HG03045 (cell line): ENCODE measurements around the gene GCNT2.
"Not testable (repeated sequence)": the region's sequence is repeated elsewhere in the genome, so short reads cannot be mapped to it uniquely, and the experiment has no call there.

Experiments
- ATAC-seq: cut with Tn5 transposase; IDR thresholded peaks from one replicate; pipeline ENCODE4 v1.9.1; 2021; ENCODE audit warnings: mild to moderate bottlenecking, moderate library complexity; ENCODE audit not compliant: unreplicated experiment

Gene GCNT2

DNA sequence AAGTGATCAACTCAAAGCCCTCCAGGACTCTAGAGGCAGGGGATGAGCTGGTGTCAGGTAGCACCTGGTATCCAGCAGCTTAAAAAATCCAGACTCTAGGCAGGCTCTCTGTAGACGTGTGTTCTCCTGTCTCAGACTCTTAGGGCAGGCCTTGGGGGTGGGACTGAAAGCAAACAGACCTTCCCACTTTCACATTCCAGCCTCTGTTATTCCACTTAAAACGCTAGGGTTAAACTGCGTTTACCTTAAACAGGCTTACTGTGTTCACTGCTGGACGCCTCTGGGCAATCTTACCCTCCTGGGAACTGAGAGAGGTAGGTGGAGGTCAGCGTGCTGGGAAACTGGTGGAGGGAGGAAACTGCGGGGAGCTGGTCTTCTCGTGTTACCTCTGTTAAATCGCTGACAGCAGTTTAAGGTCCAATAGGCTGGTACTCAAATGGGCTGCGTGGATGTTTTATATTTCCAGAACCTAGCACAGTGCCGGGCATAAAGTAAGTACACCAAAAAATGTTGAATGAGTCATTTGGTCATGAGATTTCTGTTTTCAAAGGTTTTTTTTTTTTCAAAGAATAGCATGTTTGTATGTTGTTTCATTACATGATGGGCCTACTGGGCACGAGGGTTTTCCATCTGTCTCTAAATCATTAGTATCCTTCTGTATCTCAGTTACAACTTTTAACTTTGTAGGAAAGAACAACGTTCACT, at the start of gene GCNT2:
TSS of gene GCNT2 (plus strand) at position 248 of the 705 bp plus-strand sequence. CDS start 7,561 bp downstream, outside the sequence.
- no peak for ATAC-seq

DNA sequence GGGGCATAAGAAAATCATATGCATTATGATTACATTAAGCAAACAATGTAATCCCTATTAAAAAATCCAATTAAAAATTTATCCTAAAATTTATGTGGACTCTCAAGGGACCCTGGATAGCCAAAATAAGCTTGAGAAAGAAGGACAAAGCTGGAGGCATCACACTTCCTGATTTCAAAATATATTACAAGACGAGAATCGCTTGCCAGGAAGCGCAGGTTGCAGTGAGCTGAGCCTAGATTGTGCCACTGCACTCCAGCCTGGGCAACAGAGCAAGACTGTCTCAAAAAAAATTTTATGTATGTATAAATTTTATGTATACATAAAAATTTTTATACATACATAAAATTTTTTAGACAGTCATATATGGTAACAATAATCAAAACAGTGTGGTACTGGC, 48.5 kb upstream of the GCNT2 start:
- no peak for ATAC-seq

DNA sequence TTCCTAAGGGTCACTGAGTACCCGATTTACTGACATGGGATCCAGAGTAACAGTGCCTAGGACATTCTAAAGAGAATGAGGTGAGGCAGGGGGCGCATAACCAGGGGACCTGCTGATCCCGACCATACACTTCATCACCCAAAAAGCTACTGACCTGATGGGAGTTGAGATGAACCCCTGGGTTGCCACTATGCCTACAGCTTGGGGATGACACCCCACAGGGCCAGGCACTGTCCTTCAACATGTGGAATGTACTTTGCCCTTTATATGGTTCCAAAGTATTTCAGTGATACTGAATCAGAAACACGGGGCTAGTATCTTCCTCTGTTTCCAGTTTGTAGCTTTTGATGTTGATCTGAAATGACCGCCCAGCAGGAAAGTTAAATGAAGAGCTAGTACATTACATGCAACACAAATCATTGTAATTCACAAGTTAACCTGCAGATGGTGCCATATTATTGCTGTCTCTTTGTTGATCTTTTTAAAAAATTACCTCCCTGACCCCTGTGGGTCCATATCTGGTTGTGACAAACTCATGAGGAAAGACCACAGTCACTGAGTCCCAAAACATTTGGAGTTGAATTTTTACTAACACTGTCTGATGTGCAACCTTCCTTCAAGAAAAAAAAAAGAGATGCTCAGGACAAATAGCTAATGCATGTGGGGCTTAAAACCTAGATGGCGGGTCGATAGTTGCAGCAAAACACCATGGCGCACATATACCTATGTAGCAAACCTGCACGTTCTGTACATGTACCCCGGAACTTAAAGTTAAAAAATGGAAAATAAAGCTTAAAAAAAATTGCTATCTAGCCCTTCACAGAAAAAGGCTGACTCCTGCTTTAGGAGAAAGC, 42.7 kb upstream of the GCNT2 start:
- no peak for ATAC-seq

DNA sequence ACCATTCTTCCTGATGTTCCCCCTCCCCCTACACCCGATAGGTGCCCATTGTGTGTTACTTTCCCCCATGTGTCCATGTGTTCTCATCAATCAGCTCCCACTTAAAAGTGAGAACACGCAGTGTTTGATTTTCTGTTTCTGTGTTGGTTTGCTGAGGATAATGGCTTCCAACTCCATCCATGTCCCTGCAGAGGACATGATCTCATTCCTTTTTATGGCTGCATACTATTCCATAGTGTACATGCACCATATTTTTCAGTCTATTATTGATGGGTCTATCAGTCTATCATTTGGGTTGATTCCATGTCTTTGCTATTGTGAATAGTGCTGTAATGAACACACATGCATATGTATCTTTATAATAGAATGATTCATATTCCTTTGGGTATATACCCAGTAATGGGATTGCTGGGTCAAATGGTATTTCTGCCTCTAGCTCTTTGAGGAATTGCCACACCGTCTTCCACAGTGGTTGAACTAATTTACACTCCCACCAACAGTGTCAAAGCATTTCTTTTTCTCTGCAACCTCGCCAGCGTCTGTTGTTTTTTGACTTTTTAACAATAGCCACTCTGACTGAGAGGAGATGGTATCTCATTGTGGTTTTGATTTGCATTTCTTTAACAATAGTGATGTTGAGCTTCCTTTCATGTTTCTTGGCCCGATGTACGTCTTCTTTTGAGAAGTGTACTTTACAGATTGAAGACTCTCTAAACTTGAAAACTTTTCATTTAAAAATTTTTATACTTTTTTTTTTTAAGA, 41.0 kb upstream of the GCNT2 start:
- ATAC-seq, result no peak

DNA sequence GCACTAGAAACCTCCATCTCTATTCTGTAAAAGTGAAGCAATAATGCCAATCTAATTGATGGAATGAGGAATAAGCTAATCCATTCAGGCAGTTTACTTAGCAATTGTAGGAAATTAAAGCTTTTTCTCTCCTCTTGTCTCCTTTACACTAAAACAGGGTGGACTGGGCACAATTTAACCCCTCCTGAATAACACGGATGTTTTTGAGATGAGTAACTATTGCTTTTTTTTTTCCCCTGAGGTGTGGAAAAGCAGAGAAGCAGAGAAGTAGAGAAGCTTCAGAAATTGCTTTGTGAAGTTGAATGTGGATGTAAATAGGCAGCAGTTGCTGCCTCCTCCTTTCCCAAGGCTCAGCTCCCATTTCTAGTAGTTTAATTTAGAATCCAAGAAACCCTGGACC, 40.0 kb upstream of the GCNT2 start:
- no peak for ATAC-seq

DNA sequence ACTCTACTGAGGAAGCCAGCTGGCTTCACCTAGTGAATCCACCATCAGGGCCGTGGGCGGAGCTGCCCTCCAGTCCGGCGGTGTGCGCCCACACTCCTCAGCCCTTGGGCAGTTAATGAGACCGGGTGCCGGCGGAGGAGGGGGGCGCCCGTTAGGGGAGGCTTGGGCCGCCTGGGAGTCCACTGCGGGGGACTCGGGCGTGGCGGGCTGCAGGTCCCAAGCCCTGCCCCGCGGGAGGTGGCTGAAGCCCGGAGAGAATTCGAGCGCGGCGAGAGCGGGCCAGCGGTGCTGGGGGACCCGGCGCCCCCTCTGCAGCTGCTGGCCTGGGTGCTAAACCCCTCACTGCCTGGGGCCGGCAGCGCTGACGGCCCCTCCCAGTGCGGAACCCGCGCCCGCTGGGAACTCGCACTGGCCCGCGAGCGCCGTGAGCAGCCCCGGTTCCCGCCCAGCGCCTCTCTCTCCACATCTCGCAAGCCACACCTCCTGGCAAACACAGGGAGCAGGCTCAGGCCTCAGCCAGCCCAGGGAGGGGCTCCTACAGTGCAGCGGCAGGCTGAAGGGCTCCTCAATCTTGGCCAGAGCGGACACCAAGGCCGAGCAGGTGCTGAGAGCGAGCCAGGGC, 38.4 kb upstream of the GCNT2 start:
- no peak for ATAC-seq

DNA sequence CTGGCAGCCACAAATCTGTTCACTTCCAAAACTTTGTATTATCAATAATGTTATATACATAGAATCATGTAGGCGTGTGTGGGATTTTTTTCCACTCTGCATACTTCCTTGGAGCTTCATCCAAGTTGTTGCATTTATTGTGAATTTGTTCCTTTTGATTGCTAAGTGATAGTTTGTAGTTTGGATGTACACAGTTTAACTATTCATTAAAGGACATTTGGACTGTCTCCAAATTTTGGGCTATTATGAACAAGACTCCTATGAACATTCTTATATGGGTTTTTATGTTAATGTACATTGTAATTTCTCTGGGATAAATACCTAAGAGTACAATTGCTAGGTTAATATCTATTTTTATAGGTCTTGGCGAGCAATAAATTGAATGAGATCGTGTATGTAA, 36.2 kb upstream of the GCNT2 start:
- no peak for ATAC-seq

DNA sequence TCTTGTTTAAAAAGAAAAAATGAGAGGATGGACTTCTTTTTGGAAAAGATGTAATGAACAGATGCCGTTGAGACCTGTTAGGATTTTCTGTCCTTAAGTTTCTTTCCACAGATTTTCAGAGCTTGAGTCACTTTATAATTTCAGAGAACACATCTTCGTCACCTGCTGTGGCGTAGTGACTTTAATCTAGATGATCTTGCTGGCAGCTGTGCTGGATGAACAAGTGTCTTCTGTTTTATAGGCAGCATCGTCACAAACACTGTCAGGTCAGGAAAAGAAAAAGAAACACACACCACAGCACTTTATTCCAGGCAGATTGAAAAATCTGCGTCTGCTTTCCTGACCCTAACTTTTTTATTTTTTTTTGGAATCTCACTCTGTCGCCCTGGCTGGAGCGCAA, 35.7 kb upstream of the GCNT2 start:
- no peak for ATAC-seq

DNA sequence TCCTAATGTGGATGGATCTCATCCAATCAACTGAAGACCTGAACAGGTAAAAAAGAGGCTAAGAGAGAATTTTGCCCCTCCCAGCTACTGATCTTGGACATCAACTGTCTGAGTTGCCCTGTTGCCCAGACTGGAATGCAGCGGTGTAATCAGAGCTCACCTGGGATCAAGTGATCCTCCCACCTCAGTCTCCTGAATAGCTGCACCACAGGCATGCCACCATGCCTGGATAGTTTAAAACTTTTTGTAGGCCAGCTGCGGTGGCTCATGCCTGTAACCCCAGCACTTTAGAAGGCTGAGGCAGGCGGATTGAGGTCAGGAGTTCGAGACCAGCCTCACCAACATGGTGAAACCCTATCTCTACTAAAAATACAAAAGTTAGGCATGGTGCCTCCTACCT, 34.9 kb upstream of the GCNT2 start:
- ATAC-seq, result no peak

DNA sequence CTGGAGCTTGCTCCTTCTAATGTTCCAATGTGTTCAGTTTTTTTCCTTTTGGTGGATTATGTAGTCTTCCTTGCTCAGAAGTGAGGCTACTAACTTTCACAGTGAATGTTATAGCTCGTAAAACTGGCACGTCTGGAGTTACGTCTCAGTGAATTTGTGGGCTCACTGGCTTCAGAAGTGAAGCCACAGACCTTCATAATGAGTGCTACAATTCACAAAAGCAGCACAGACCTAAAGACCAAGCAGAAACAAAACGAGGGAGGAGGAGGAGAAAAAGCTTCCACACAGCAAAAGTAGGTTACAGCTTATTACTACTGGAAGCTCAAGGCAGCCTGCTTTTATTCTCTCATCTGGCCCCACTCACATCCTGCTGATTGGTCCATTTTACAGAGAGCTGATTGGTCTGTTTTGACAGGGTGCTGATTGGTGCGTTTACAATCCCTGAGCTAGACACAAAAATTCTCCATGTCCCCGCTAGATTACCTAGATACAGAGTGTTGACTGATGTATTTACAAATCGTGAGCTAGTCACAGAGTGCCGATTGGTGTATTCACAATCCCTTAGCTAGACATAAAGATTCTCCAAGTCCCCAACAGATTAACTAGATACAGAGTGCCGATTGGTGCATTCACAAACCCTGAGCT, 34.1 kb upstream of the GCNT2 start:
- not testable (repeated sequence) for ATAC-seq

DNA sequence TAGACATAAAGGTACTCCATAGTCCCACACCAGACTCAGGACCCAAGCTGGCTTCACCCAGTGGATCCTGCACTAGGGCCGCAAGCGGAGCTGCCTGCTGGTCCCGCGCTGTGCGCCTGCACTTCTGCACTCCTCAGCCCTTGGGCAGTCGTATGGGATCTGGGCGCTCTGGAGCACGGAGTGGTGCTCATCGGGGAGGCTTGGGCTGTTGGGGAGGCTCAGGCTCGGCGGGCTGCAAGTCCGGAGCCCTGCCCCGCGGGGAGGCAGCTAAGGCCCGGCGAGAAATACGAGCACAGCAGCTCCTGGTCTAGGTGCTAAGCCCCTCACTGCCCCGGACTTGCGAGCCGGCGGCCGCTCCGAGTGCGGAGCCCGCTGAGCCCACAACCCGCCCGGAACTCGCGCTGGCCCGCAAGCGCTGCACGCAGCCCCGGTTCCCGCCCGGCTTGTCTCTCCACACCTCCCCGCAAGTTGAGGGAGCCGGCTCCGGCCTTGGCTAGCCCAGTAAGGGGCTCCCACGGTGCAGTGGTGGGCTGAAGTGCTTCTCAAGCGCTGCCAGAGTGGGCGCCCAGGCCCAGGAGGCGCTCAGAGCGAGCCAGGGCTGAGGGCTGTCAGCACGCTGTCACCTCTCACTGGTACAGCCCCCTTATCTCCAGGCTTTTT, 33.4 kb upstream of the GCNT2 start:
- ATAC-seq, result no peak

DNA sequence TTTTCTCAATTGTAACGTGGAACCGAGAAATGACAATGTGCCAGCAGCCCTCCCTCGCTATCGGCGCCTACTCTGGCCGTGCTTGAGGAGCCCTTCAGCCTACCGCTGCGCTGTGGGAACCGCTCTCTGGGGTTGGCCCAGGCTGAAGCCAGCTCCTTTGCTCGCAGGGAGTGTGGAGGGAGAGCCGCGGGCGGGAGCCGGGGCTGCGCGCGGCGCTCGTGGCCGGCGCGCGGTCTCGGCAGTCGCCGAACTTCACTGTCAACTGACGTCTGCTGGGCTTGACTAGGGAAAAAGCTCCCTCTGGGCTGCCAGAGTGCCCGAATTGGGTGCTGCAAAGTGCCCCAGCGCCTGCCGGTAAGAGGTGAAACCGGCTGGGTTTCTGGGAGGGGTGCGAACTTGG, 29.7 kb upstream of the GCNT2 start:
- ATAC-seq, result no peak

DNA sequence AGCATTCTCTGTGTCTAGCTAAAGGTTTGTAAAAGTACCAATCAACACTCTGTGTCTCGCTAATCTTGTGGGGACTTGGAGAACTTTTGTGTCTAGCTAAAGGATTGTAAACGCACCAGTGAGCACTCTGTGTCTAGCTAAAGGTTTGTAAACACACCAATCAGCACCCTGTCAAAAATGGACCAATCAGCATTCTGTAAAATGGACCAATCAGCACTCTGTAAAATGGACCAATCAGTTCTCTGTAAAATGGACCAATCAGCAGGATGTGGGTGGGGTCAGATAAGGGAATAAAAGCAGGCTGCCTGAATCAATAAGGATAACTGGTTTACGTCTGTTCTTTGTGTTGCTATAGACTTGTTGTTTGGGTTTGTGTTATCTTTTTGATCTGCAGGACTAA, 29.2 kb upstream of the GCNT2 start:
- ATAC-seq, result not testable (repeated sequence)

DNA sequence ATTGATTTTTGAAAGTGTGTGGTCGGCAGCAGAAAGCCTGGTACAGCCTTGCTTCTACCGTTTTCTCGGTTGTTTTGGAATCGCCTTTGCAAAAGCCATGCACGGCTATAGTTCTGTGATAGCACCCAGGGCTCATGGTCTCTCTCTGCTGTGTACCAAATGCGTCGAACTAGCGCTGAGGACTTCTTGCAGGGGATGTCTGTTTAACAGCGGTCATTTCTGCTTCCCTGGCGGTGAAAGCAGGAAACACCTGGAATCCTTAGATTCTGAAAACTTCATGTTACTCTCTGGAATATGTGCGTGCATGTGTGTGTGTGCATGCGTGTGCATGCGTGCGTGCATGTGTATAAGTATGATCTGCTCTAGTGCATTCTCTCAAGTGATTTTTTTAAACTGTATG, 26.1 kb upstream of the GCNT2 start:
- no peak for ATAC-seq

DNA sequence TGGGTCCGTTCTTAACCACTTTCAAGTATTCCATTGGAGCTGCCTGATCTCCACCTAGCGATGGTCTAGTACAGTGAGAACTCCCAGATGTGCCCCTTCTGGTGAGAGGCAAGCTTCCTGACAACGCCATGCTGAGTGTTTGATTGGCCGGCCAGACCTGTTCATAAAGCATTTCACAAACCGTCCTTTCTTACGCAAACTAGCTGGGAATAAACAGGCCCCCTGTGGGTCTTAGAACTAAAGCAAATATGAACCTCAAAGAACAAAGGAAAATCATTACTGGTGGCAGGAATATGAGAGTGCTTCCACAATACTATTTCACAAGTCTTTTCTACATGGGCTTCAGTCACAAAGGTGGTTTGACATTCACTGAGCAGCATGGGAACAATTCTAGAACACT, 15.6 kb upstream of the GCNT2 start:
- no peak for ATAC-seq

DNA sequence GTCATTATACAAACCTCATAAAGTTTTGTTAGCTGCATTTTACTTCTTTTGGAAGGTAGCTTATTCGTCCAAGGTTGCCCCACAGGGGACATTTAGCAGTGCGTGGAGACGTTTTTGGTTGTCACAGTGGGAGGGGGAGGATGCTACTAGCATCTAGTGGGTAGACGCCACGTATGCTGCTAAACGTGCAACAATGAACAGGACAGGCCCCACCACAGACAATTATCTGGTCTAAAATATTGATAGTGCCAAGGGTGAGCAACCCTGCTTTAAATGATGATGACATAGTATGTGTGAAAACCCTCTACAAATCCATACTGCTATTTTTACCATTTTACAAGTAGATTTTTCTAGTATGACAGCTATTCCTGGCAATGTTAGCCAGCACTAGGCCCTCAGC, 13.9 kb upstream of the GCNT2 start:
- ATAC-seq, result no peak

DNA sequence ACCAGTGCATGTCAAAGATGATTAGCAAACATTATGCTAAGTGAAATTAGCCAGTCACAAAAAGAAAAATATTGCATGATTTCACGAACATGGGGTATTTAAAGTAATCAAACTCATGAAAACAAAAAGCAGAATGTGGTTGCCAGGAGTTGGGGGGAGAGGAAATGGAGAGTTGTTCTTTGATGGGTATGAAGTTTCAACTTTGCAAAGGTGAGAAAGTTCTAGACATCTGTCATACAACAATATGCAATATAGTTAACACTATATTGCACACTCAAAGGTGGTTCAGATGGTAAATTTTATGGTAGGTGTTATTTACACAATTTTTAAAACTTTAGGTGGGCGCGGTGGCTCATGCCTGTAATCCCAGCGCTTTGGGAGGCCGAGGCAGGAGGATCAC, 13.4 kb upstream of the GCNT2 start:
- ATAC-seq, result no peak

DNA sequence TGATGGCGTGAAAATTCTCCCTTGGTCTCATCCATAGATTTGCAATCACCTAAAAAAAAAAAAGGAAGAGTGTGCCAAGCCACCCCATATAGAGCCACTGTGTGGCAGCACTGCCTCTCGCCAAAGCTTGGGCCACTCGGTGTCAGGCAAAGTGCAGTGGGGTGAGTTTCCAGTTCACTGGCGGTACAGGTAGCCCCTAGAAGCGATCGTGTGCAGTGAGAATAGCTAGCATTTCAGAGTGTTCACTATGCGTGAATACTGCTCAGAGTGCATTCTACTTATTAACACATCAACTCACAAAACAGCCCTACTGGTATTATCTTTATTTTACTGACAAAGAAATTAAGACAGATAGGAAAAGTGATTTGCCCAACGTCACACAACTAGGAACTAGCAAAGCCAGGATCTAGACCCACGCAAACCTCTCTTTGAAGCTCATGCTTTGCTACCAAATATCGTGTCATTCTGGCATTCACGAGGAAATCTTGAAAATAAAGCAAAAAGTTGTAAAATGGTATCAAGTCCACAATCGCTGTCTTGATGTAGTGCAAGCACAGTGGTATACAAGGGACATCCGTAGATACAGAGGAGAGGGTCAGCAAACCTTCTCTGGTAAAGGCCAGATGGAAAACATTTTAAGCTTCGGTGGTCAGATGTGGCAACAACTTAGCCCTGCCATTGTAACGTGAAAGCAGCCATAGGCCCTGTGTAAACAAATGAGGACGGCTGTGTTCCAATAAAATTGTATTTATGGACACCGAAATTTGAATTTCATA, 10.4 kb upstream of the GCNT2 start:
- peak; percentile 91 for ATAC-seq

DNA sequence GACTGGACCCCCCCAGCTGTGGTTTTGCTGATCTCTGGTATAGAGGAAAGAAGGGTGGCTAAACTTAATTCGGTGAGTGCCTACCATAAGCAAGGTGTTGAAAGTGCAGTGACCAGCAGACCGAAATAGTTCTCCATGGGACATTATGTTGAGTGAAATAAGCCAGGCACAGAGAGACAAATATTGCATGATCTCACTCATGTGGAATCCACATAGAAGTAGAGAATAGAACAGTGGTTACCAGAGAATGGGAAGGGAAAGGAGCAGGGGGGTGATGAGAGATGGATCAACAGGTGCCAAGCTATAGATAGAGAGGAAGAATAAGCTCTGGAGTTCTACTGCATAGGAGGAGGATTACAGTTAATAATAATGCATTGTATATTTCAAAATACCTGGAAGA, 9.7 kb upstream of the GCNT2 start:
- no peak for ATAC-seq
